ENCODE data around the gene MMS19.
A peak's percentile ranks its signal among the peaks of the same experiment; 100 is the strongest.

Gene MMS19

DNA sequence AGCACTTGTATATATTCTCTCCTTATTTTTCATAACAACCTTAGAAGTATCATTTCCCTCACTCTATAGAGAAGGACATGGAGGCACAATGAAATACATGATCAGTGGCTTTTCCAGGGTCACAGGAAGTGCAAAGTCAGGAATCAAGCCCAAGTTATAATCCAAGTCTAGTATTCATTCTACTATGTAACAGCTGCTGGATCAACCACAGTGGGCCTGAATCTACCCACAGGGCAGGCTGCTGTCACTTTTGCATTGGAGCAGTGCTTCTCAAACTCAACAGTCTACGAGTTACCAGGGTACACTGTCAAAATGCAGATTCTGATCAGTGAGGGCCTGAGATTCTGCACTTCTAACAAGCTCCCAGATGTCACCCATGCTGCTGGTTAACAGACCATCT, 34.0 kb downstream of the MMS19 start:
- no peak for DNase-seq (ENCODE audit: low read depth)

DNA sequence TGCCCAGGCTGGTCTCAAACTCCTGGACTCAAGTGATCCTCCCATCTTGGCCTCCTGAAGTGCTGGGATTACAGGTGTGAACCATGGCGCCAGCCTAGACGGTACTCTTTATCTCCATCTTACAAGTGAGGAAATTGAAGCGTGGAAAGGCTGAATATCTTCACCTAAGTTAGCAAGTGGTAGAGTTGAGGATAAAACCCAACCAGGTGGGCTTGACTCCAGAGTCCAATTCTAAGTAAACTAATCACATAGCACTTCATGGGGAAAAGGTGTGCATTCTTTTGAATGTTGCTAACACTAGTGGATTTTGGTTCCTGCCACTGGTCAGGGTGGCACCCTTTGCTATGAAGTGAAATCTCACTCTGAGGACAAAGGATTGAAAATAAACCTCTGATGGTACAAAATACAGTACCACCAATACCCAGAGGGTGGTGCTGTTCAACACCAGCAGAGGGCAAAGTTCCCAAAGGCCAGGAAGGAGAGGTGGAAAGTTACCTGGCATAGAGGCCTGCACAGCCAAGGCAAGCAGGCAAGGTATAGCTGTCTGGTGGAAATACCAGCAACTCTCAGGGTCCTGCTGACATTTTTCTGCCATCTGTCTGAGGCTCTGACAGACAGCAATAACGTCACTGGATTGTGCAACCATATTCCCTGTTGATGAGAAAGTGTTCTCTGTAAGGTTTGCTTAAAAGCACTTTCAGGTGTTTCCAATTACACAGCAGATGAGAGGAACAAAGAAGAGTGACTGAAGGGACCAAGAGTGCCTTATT, 34.7 kb downstream of the MMS19 start:
- no peak for DNase-seq (ENCODE audit: low read depth)

- no peak for DNase-seq (ENCODE audit: low read depth)
These were observed 35.9 kb downstream of the MMS19 start for GRCh38 chr10:97462309-97462708.

GRCh38 chr10:97459933-97460332, 38.3 kb downstream of the MMS19 start:
- no peak for DNase-seq (ENCODE audit: low read depth)

DNA sequence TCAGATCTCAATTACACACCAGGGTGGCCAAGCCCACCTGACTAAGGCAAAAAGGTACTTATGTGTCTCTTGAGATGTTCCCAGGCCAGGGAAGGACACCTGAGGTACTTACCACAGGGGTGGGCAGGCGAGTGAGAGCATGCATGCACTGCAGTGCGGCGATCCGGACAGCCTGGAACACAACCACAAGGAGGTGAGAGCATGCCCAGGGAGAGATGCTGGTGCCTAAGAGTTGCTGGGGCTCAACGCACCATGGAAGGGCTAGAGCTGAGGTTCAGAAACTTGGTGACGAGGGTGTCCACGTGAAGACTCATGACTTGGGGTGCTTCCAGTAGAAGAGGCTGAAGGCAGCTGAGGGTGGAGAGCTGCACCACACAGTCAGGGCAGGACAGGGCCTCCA, 39.1 kb downstream of the MMS19 start:
- no peak for DNase-seq (ENCODE audit: low read depth)

- no peak for DNase-seq (ENCODE audit: low read depth)
These were observed 41.5 kb downstream of the MMS19 start for GRCh38 chr10:97456686-97457065.

- no peak for DNase-seq (ENCODE audit: low read depth)
These were observed 42.1 kb downstream of the MMS19 start for GRCh38 chr10:97456034-97456685.

- DNase-seq (ENCODE audit: low read depth), result no peak
These were observed 43.7 kb downstream of the MMS19 start for GRCh38 chr10:97454330-97455036.

DNA sequence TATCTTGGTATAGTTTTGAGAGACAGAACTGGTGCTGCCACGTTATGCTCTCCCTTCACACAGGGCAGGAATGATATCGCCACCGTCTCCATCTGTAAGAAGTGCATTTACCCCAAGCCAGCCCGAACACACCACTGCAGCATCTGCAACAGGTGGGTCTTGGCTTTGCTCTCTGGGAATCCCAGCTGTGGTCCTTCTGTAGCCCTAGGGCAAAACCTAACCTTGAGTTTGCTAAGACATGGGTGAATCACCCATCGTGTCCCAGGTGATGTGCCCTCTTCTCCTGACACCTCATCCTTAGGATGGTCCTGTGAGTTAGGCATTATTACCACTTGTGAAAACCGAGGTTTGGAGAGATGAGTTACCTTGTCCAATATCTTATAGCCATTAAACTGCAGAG, 45.9 kb downstream of the MMS19 start:
- no peak for DNase-seq (ENCODE audit: low read depth)

DNA sequence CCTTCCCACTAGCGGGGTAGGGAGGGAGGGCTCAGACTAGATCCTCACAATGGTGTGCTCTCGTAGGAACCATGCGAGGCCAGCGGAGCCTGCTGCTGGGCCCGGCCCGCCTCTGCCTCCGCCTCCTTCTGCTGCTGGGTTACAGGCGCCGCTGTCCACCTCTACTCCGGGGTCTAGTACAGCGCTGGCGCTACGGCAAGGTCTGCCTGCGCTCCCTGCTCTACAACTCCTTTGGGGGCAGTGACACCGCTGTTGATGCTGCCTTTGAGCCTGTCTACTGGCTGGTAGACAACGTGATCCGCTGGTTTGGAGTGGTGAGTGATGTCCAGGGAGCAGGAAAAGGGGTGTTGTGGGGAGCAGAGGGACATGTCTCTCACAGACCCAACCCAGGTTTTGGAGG, 46.6 kb downstream of the MMS19 start:
- no peak for DNase-seq (ENCODE audit: low read depth)

- DNase-seq (ENCODE audit: low read depth), result no peak
These were observed 47.4 kb downstream of the MMS19 start for GRCh38 chr10:97450828-97451227.

DNA sequence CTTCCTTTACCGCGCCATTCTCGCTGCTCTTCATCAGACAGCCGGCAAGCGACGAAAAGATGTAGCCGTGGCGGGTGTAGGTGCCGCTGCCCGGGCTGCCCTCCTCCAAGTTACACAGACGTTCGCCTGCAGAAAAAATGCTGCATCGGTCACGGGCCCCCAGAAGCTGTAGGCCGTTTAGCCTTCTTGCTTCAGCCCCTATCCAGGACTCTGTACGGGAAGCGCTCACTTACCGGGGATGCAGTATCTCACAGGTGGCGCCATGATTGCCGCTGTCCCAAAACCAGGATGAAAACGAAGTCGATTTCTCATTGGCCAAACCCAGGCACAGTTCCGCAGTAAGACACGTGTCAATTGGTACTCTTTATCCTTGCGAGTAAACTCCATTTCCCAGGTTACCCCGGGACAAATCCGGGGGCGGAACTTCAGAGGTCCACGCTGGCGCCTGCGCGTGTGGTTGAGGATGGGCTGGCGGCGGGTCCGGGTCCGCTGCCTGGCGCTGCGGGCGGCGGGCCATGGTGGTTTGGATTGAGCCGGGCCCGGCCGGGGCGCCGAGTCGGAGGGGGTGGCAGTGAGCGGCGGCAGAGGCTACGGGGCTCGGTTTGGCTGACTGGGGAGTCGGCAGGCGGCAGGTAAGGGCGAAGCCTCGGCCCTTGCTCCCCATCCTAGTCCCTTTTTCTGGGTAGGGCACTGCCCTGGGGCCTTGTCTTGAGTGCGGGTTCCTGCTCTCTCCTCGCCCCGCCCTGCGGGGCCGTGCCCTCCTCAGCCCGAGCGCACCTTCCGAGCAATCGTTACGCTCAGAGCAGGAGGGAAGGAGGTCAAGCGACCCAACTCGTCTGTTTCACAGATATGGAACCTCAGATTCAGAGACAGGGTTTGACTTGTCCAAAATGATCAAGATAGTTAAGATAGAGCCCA, 52.2 kb downstream of the MMS19 start, which contains the start of the genes EXOSC1 and ZDHHC16:
Gene EXOSC1 (minus strand): TSS at position 285 of the 918 bp plus-strand sequence. CDS start 21 bp downstream, at position 264.
Gene ZDHHC16 (plus strand): TSS at position 454 of the 918 bp plus-strand sequence. CDS start 5,501 bp downstream, outside the sequence.
- DNase-seq (ENCODE audit: low read depth), result peak; percentile 81

- DNase-seq (ENCODE audit: low read depth), result no peak
These were observed 52.9 kb downstream of the MMS19 start for GRCh38 chr10:97445357-97445721.

DNA sequence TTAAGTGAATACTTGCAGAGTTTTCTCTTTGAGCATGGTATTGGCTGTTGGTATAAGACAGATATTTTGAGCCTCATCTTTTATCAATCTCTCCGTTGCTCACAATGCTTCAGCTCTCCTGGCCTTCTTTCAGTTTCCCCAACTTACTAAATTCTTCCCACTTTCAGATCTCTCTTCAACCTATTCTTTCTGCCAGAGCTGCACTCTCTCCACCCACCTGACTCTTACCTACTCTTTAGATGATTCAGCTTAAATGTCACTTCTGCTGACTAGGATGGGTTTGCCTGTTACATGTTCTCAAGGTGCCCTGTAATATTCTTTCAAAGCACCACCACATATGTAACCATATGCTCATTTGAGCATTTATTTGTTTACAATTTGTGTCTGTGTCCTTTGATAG, 54.0 kb downstream of the MMS19 start:
- DNase-seq (ENCODE audit: low read depth), result no peak

- DNase-seq (ENCODE audit: low read depth), result no peak
These were observed 55.9 kb downstream of the MMS19 start for GRCh38 chr10:97442277-97442676.

- DNase-seq (ENCODE audit: low read depth), result no peak
These were observed 63.0 kb downstream of the MMS19 start for GRCh38 chr10:97435211-97435610.

- DNase-seq (ENCODE audit: low read depth), result no peak
These were observed 63.7 kb downstream of the MMS19 start for GRCh38 chr10:97434557-97434956.

DNA sequence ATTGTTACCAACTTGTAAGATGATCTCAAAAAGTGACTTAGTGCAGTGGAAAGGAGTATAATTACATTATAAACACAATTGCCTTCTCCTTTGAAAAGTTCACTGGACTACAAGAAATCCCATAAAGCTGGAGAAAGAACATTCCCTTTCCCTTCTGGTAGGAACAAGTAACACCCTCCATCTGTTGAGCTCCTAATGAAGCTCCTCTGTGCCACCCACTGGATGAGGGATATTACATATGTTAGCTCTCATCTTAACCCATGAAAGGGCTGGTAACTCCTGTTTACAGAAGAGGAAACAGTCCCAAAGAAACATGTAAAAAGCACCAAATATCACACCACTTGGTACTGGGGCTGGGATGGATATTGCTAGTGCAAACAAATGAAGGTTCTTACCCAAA, 64.2 kb downstream of the MMS19 start:
- DNase-seq (ENCODE audit: low read depth), result no peak

DNA sequence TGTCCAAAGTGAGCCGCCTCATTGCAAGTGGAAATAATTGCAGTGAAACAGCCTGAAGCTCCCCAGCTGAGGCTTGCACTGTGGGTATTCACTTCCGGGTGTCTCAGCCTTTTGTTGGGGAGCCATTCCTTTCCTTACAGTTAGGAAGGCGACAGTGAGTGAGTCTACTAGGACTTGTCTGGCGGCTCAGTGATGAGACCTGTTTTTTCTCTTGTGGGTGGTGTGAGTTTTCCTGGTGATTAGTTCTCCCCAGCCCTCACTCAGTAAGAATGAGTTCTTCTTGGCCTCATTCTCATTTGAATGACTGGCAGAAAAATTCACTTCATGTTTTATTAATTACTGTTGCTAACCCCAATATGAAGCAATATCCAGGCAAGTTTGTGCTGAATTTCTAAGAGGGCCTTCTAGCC, 69.6 kb downstream of the MMS19 start:
- no peak for DNase-seq (ENCODE audit: low read depth)

DNA sequence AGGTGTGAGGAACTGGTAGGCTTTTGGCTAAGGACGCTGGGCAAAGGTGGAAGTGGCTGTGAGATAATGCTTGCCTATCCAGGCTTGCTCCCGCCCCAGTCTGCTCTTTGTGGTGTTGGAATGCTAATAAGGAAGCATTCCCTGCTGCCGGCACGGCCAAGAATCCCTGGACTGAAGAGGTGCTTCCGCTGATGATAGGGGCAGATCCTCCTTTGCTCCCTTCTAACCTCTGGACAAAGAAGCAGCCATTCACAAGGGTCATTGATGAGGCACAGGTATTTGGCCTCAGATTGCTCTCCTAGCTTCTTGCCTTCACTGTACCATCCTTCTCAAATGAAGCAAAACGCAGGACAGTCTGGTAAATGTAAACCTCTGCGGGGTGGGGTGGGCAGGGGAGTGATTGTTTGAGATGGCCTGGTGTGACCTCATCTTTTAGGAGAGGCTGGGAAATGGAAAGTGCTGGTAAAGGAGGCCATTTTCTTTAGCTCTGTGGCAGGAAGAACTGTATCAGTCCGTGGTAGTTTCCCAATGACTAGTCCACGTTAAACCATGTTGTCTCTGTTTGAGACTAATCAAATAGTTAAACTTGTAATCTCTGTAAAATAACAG, 70.5 kb downstream of the MMS19 start:
- DNase-seq (ENCODE audit: low read depth), result no peak

DNA sequence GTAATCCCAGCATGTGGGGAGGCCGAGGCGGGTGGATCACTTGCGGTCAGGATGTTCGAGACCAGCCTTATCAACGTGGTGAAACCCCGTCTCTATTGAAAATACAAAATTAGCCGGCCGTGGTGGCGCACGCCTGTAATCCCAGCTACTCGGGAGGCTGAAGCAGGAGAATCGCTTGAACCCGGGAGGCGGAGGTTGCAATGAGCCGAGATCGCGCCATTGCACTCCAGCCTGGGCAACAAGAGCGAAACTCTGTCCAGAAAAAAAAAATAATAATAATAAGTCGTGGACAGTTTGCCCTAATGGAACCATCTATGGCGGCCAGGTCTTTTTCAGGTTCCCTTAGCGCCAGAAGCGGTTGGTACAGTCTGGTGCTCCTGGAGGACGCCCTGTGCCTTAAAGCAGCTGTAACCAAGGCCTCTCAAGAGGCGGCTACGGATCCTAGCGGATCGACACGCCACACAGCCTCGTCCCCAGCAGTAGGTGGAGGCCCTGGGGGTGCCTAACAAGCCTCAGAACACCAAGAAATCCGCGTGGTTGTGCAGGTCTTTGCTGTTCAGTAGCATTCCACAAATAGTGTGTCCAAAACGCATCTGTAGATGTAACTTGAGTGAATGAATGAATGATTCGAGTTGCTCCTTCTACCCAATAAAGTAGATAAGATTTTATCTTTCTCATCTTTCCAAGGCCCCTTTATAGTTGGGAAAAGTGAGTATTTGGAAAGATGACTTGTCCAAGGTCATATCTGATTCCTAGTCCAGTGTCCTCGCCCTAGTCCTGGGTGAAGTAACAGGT, 71.2 kb downstream of the MMS19 start:
- DNase-seq (ENCODE audit: low read depth), result no peak
